Neural cell (in vitro differentiated cells): Measurements from ENCODE around the gene DDX56. TPM values are rescaled to one million over a fixed set of nuclear protein-coding genes. Genes with fewer than 3 reads are reported as not detected.

ENCODE experiments used
- H2AFZ ChIP-seq: fragments of 200-600, 300-800 bp; sonication (generic), shearing (Covaris generic); 2 replicates; pipeline ENCODE4 v1.6.0; 2014; ENCODE audit warnings: low read depth, mild to moderate bottlenecking, antibody characterized with exemption, low read length, moderate library complexity
- H3F3A ChIP-seq: fragments of 200-600 bp; shearing (Covaris generic); 2 replicates; pipeline ENCODE4 v1.6.1; 2016; ENCODE audit warnings: mild to moderate bottlenecking, moderate library complexity, mixed read lengths, antibody characterized with exemption, low read length; ENCODE audit not compliant: insufficient read depth, poor library complexity, severe bottlenecking
- H3K27ac ChIP-seq: fragments of 200-600, 300-800 bp; sonication (generic), shearing (Covaris generic); 2 replicates; pipeline ENCODE4 v1.5.1; 2014; ENCODE audit warnings: mild to moderate bottlenecking, low read length, moderate library complexity
- H3K27me3 ChIP-seq: fragments of 300-800, 200-600 bp; sonication (generic), shearing (Covaris generic); 2 replicates; pipeline ENCODE4 v1.6.0; 2014; ENCODE audit warnings: mild to moderate bottlenecking, low read depth, low read length, moderate library complexity; ENCODE audit not compliant: insufficient read depth
- H3K36me3 ChIP-seq: fragments of 300-800, 200-600 bp; sonication (generic), shearing (Covaris generic); 2 replicates; pipeline ENCODE4 v1.5.1; 2014; ENCODE audit warnings: mild to moderate bottlenecking, antibody characterized with exemption, low read length, moderate library complexity; ENCODE audit not compliant: insufficient read depth
- H3K4me2 ChIP-seq: fragments of 300-800, 200-600 bp; sonication (generic), shearing (Covaris generic); 2 replicates; pipeline ENCODE4 v1.6.0; 2014; ENCODE audit warnings: mild to moderate bottlenecking, low read length
- H3K4me3 ChIP-seq: fragments of 300-800, 200-600 bp; sonication (generic), shearing (Covaris generic); 2 replicates; pipeline ENCODE4 v1.5.1; 2014; ENCODE audit warnings: mild to moderate bottlenecking, low read length, moderate library complexity
- H3K79me2 ChIP-seq: fragments of 200-600 bp; shearing (Covaris generic); replicated peaks from 2 replicates; pipeline ENCODE4 v1.6.0; 2014; ENCODE audit warnings: mild to moderate bottlenecking, low read length, moderate library complexity; ENCODE audit not compliant: insufficient read depth
- H3K9ac ChIP-seq: fragments of 300-800, 200-600 bp; sonication (generic), shearing (Covaris generic); 2 replicates; pipeline ENCODE4 v1.6.1; 2016; ENCODE audit warnings: mild to moderate bottlenecking, low read length, mixed read lengths
- H3K9me2 ChIP-seq: fragments of 200-600 bp; shearing (Covaris generic); 2 replicates; pipeline ENCODE4 v1.6.1; 2016; ENCODE audit warnings: mild to moderate bottlenecking, low read length, mixed read lengths; ENCODE audit not compliant: insufficient read depth
- H3K9me3 ChIP-seq: fragments of 200-600, 300-800 bp; sonication (generic), shearing (Covaris generic); 2 replicates; pipeline ENCODE4 v1.6.1; 2016; ENCODE audit warnings: mild to moderate bottlenecking, mixed run types, low read length, moderate library complexity, mixed read lengths
- H4K20me1 ChIP-seq: fragments of 200-600 bp; shearing (Covaris generic); 2 replicates; pipeline ENCODE4 v1.6.1; 2016; ENCODE audit warnings: mild to moderate bottlenecking, mixed run types; ENCODE audit not compliant: insufficient read depth
- CTCF ChIP-seq: fragments of 450-650 bp; IDR thresholded peaks from 2 replicates; pipeline ENCODE4 v1.5.1; 2014; ENCODE audit warnings: antibody characterized with exemption, mild to moderate bottlenecking, moderate library complexity; ENCODE audit not compliant: poor library complexity, severe bottlenecking
- EP300 ChIP-seq: fragments of 450-650 bp; conservative IDR thresholded peaks from 2 replicates; pipeline ENCODE4 v1.6.1; 2014; ENCODE audit warnings: antibody characterized with exemption, mild to moderate bottlenecking, moderate library complexity; ENCODE audit not compliant: poor library complexity, severe bottlenecking
- EZH2 ChIP-seq: fragments of 200-600, 300-800 bp; shearing (Covaris generic), sonication (generic); IDR thresholded peaks from 2 replicates; pipeline ENCODE4 v1.6.1; 2014; ENCODE audit warnings: antibody characterized with exemption, low read length, borderline replicate concordance, mild to moderate bottlenecking; ENCODE audit not compliant: insufficient read depth, poor library complexity, severe bottlenecking
- MXI1 ChIP-seq: fragments of 450-650 bp; conservative IDR thresholded peaks from 2 replicates; pipeline ENCODE4 v1.6.1; 2014; ENCODE audit warnings: antibody characterized with exemption, mild to moderate bottlenecking; ENCODE audit not compliant: poor library complexity, severe bottlenecking
- POLR2AphosphoS5 ChIP-seq: IDR thresholded peaks from 2 replicates; pipeline ENCODE4 v1.6.1; 2012
- RAD21 ChIP-seq: fragments of 450-650 bp; conservative IDR thresholded peaks from 2 replicates; pipeline ENCODE4 v1.6.1; 2014; ENCODE audit warnings: antibody characterized with exemption, mild to moderate bottlenecking, moderate library complexity
- SMC3 ChIP-seq: fragments of 450-650 bp; conservative IDR thresholded peaks from 2 replicates; pipeline ENCODE4 v1.6.1; 2014; ENCODE audit warnings: antibody characterized with exemption, mild to moderate bottlenecking, moderate library complexity; ENCODE audit not compliant: poor library complexity
- TAF1 ChIP-seq: IDR thresholded peaks from 2 replicates; pipeline ENCODE4 v1.6.1; 2012; ENCODE audit warnings: low read depth
- polyA plus RNA-seq: library from polyadenylated mRNA; depleted of rRNA; stranded (reverse); fragments of >200 nt; gene quantifications from 2 replicates; pipeline ENCODE4 v1.2.3, GENCODE V29; 2014
- TF ChIP-seq, protein P1 (sequence below): IDR thresholded peaks from 2 replicates; pipeline ENCODE4 v1.6.1; 2012; ENCODE audit warnings: borderline replicate concordance

DDX56 gene
- polyA plus RNA-seq, 1 donor from 2014 or later: 80.6 TPM

- Histone ChIP-seq H3K4me3 (no peak overlapping the region), H4K20me1 (no peaks in the 10 kb centered on the region), H3K4me2 (no peak overlapping the region), H3K9me2 (no peaks in the 10 kb centered on the region), H2AFZ (no peak overlapping the region), H3K9ac (no peak overlapping the region), H3K9me3 (no peaks in the 10 kb centered on the region), H3K36me3 (no peaks in the 10 kb centered on the region), H3K27me3 (no peaks in the 10 kb centered on the region), H3K79me2 (peaks cover 41% of the 10 kb centered on the region), H3K27ac (no peak overlapping the region), H3F3A (no peaks in the 10 kb centered on the region)
- TF ChIP-seq TAF1 (no peak), POLR2AphosphoS5 (no peak), EP300 (no peak), CTCF (no peak), EZH2 (no peak), MXI1 (no peak), RAD21 (no peak), SMC3 (no peak)
- TF ChIP-seq, protein P1, sequence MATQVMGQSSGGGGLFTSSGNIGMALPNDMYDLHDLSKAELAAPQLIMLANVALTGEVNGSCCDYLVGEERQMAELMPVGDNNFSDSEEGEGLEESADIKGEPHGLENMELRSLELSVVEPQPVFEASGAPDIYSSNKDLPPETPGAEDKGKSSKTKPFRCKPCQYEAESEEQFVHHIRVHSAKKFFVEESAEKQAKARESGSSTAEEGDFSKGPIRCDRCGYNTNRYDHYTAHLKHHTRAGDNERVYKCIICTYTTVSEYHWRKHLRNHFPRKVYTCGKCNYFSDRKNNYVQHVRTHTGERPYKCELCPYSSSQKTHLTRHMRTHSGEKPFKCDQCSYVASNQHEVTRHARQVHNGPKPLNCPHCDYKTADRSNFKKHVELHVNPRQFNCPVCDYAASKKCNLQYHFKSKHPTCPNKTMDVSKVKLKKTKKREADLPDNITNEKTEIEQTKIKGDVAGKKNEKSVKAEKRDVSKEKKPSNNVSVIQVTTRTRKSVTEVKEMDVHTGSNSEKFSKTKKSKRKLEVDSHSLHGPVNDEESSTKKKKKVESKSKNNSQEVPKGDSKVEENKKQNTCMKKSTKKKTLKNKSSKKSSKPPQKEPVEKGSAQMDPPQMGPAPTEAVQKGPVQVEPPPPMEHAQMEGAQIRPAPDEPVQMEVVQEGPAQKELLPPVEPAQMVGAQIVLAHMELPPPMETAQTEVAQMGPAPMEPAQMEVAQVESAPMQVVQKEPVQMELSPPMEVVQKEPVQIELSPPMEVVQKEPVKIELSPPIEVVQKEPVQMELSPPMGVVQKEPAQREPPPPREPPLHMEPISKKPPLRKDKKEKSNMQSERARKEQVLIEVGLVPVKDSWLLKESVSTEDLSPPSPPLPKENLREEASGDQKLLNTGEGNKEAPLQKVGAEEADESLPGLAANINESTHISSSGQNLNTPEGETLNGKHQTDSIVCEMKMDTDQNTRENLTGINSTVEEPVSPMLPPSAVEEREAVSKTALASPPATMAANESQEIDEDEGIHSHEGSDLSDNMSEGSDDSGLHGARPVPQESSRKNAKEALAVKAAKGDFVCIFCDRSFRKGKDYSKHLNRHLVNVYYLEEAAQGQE: no peak
Observed at GRCh38 chr7:44609829-44610228, 36.1 kb upstream of the DDX56 start.

DNA sequence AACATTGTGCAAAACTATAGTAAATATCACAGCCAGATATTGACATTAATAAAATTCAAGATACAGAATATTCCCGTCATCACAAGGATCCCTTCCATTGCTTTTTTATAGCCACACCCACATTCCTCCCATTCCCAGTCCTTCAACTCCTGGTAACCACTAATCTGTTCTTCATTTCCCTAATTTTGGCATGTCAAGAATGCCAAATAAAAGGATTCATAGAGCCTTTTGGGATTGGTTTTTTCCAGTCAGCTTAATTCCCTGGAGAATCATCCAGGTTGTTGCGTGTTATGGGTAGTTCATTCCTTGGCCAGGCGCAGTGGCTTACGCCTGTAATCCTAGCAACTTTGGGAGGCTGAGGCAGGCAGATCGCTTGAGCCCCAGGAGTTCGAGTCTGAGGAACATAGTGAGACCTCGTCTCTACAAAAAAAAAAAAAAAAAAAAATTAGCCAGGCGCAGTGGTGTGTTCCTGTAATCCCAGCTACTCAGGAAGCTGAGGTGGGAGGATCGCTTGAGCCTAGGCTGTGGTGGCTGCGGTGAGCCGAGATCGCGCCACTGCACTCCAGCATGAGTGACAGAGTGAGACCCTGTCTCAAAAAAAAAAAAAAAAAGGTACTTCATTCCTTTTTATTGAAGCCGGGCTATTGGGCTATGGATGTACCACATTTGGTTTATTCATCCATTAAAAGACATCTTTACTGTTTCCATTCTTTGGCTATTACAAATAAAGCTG lies 35.4 kb upstream of the DDX56 start:
- TF ChIP-seq SMC3 (no peak), TAF1 (no peak), MXI1 (no peak), EP300 (no peak), POLR2AphosphoS5 (no peak), RAD21 (no peak), CTCF (no peak), EZH2 (no peak)
- TF ChIP-seq, protein P1: no peak
- H3K4me3 ChIP-seq: no peak overlapping the region
- H4K20me1 ChIP-seq: no peaks in the 10 kb centered on the region
- H3K9me3 ChIP-seq: no peaks in the 10 kb centered on the region
- no peak overlapping the region for H2AFZ ChIP-seq
- no peak overlapping the region for H3K4me2 ChIP-seq
- no peaks in the 10 kb centered on the region for H3K36me3 ChIP-seq
- peaks cover 41% of the 10 kb centered on the region for H3K79me2 ChIP-seq
- H3K27me3 ChIP-seq: no peaks in the 10 kb centered on the region
- H3K9ac ChIP-seq: no peak overlapping the region
- H3F3A ChIP-seq: no peaks in the 10 kb centered on the region
- H3K27ac ChIP-seq: no peak overlapping the region
- H3K9me2 ChIP-seq: no peaks in the 10 kb centered on the region
